HG03469 (cell line): ENCODE results near the gene RFX2.
"Not testable (repeated sequence)": the region's sequence is repeated elsewhere in the genome, so short reads cannot be mapped to it uniquely, and the experiment has no call there.

Experiments used
- ATAC-seq: cut with Tn5 transposase; IDR thresholded peaks from one replicate; pipeline ENCODE4 v1.9.1; 2021; ENCODE audit warnings: mild to moderate bottlenecking, moderate library complexity, moderate number of reproducible peaks; ENCODE audit not compliant: unreplicated experiment

RFX2 gene

GRCh38 chr19:6076675-6077463, 33.4 kb downstream of the RFX2 start:
- no peak for ATAC-seq

- ATAC-seq: no peak
Observed at GRCh38 chr19:6076291-6076665, 34.0 kb downstream of the RFX2 start.

GRCh38 chr19:6074709-6075403, 35.4 kb downstream of the RFX2 start:
- ATAC-seq: no peak

GRCh38 chr19:6073858-6074708, 36.2 kb downstream of the RFX2 start:
- no peak for ATAC-seq

GRCh38 chr19:6073233-6073632, 37.1 kb downstream of the RFX2 start:
- not testable (repeated sequence) for ATAC-seq

GRCh38 chr19:6071875-6072274, 38.4 kb downstream of the RFX2 start:
- ATAC-seq: no peak

- ATAC-seq: no peak
Observed at GRCh38 chr19:6070720-6071485, 39.4 kb downstream of the RFX2 start.

GRCh38 chr19:6070207-6070681, 40.1 kb downstream of the RFX2 start:
- ATAC-seq: no peak

- no peak for ATAC-seq
Observed at GRCh38 chr19:6069268-6069791, 41.0 kb downstream of the RFX2 start.

- ATAC-seq: no peak
Observed at GRCh38 chr19:6068711-6069110, 41.6 kb downstream of the RFX2 start.

GRCh38 chr19:6067975-6068374, 42.3 kb downstream of the RFX2 start:
- no peak for ATAC-seq

GRCh38 chr19:6066661-6067646, 43.3 kb downstream of the RFX2 start:
- ATAC-seq: no peak

GRCh38 chr19:6065685-6066374, 44.5 kb downstream of the RFX2 start:
- ATAC-seq: no peak

GRCh38 chr19:6064336-6065073, 45.8 kb downstream of the RFX2 start:
- ATAC-seq: no peak

GRCh38 chr19:6063576-6064335, 46.5 kb downstream of the RFX2 start:
- no peak for ATAC-seq

- ATAC-seq: no peak
Observed at GRCh38 chr19:6062961-6063575, 47.2 kb downstream of the RFX2 start.

GRCh38 chr19:6062274-6062673, 48.0 kb downstream of the RFX2 start:
- no peak for ATAC-seq
